Measurements from ENCODE around the gene PUM1.

GRCh38 chr1:30891227-30891552, 174.3 kb downstream of the PUM1 start:
- TF ChIP-seq CTCF (IDR thresholded peaks at IDR 0.05) = no peak
- TF ChIP-seq POLR2A (IDR thresholded peaks at IDR 0.05) = no peak

Data from lower leg skin (tissue), 3 donors.